ENCODE data around the gene COL23A1. TPM values are rescaled to one million over a fixed set of nuclear protein-coding genes. Genes with fewer than 3 reads are reported as not detected.

Gene COL23A1
- total RNA-seq, 1 donor from 2014 or later, result not detected

GRCh38 chr5:178458140-178458539 is 132.1 kb downstream of the COL23A1 start:
- Mint-ChIP-seq H3K9me3 (no peaks in the 10 kb centered on the region), H3K27me3 (ENCODE audit: low read depth) (no peaks in the 10 kb centered on the region), H3K4me1 (ENCODE audit: low read depth) (no peaks in the 10 kb centered on the region), H3K4me3 (ENCODE audit: low read depth) (no peak overlapping the region), H3K36me3 (ENCODE audit: low read depth) (no peaks in the 10 kb centered on the region), H3K27ac (no peak overlapping the region)
- no peak for DNase-seq (ENCODE audit: low spot score)
- intact Hi-C loops (cut with micrococcal nuclease), result no loop called here

- Mint-ChIP-seq H3K4me3 (ENCODE audit: low read depth) (no peak overlapping the region), H3K36me3 (ENCODE audit: low read depth) (no peaks in the 10 kb centered on the region), H3K9me3 (no peaks in the 10 kb centered on the region), H3K27me3 (ENCODE audit: low read depth) (no peaks in the 10 kb centered on the region), H3K27ac (no peak overlapping the region), H3K4me1 (ENCODE audit: low read depth) (no peaks in the 10 kb centered on the region)
- no peak for DNase-seq (ENCODE audit: low spot score)
- intact Hi-C loops (cut with micrococcal nuclease), result no loop called here
Measured at GRCh38 chr5:178457471-178457870, 132.7 kb downstream of the COL23A1 start.

GRCh38 chr5:178455480-178455835 is 134.7 kb downstream of the COL23A1 start:
- intact Hi-C loops (cut with micrococcal nuclease), result no loop called here
- no peak overlapping the region for H3K4me3 Mint-ChIP-seq (ENCODE audit: low read depth)
- no peak overlapping the region for H3K27ac Mint-ChIP-seq
- H3K36me3 Mint-ChIP-seq (ENCODE audit: low read depth), result no peaks in the 10 kb centered on the region
- DNase-seq (ENCODE audit: low spot score), result no peak
- no peaks in the 10 kb centered on the region for H3K9me3 Mint-ChIP-seq
- H3K27me3 Mint-ChIP-seq (ENCODE audit: low read depth), result no peaks in the 10 kb centered on the region
- no peaks in the 10 kb centered on the region for H3K4me1 Mint-ChIP-seq (ENCODE audit: low read depth)

- Mint-ChIP-seq H3K9me3 (no peaks in the 10 kb centered on the region), H3K27ac (no peak overlapping the region), H3K4me1 (ENCODE audit: low read depth) (no peaks in the 10 kb centered on the region), H3K36me3 (ENCODE audit: low read depth) (no peaks in the 10 kb centered on the region), H3K27me3 (ENCODE audit: low read depth) (no peaks in the 10 kb centered on the region), H3K4me3 (ENCODE audit: low read depth) (no peak overlapping the region)
- no peak for DNase-seq (ENCODE audit: low spot score)
- intact Hi-C loops (cut with micrococcal nuclease), result no loop called here
Measured at GRCh38 chr5:178454821-178455479, 135.2 kb downstream of the COL23A1 start.

GRCh38 chr5:178454303-178454702 is 135.9 kb downstream of the COL23A1 start:
- no peak for DNase-seq (ENCODE audit: low spot score)
- Mint-ChIP-seq H3K27ac (no peak overlapping the region), H3K9me3 (no peaks in the 10 kb centered on the region), H3K36me3 (ENCODE audit: low read depth) (no peaks in the 10 kb centered on the region), H3K4me3 (ENCODE audit: low read depth) (no peak overlapping the region), H3K27me3 (ENCODE audit: low read depth) (no peaks in the 10 kb centered on the region), H3K4me1 (ENCODE audit: low read depth) (no peaks in the 10 kb centered on the region)
- intact Hi-C loops (cut with micrococcal nuclease), result no loop called here

- H3K9me3 Mint-ChIP-seq, result no peaks in the 10 kb centered on the region
- DNase-seq (ENCODE audit: low spot score), result no peak
- intact Hi-C loops (cut with micrococcal nuclease), result no loop called here
- H3K36me3 Mint-ChIP-seq (ENCODE audit: low read depth), result no peaks in the 10 kb centered on the region
- H3K4me1 Mint-ChIP-seq (ENCODE audit: low read depth), result no peaks in the 10 kb centered on the region
- H3K27ac Mint-ChIP-seq, result no peak overlapping the region
- H3K27me3 Mint-ChIP-seq (ENCODE audit: low read depth), result no peaks in the 10 kb centered on the region
- no peak overlapping the region for H3K4me3 Mint-ChIP-seq (ENCODE audit: low read depth)
Measured at GRCh38 chr5:178453224-178453623, 137.0 kb downstream of the COL23A1 start.

GRCh38 chr5:178450121-178451028 is 139.8 kb downstream of the COL23A1 start:
- intact Hi-C loops (cut with micrococcal nuclease), result no loop called here
- DNase-seq (ENCODE audit: low spot score), result no peak
- H3K4me3 Mint-ChIP-seq (ENCODE audit: low read depth), result no peak overlapping the region
- no peaks in the 10 kb centered on the region for H3K27me3 Mint-ChIP-seq (ENCODE audit: low read depth)
- no peaks in the 10 kb centered on the region for H3K4me1 Mint-ChIP-seq (ENCODE audit: low read depth)
- H3K9me3 Mint-ChIP-seq, result no peaks in the 10 kb centered on the region
- no peak overlapping the region for H3K27ac Mint-ChIP-seq
- H3K36me3 Mint-ChIP-seq (ENCODE audit: low read depth), result no peaks in the 10 kb centered on the region

GRCh38 chr5:178449163-178450070 is 140.8 kb downstream of the COL23A1 start:
- no peak for DNase-seq (ENCODE audit: low spot score)
- H3K27me3 Mint-ChIP-seq (ENCODE audit: low read depth), result no peaks in the 10 kb centered on the region

GRCh38 chr5:178445534-178445933 is 144.7 kb downstream of the COL23A1 start:
- Mint-ChIP-seq H3K4me1 (ENCODE audit: low read depth) (no peaks in the 10 kb centered on the region), H3K4me3 (ENCODE audit: low read depth) (no peak overlapping the region), H3K9me3 (no peaks in the 10 kb centered on the region), H3K27me3 (ENCODE audit: low read depth) (no peaks in the 10 kb centered on the region), H3K36me3 (ENCODE audit: low read depth) (no peaks in the 10 kb centered on the region), H3K27ac (no peak overlapping the region)
- no peak for DNase-seq (ENCODE audit: low spot score)
- intact Hi-C loops (cut with micrococcal nuclease), result no loop called here

More at GRCh38 chr5:178449163-178450070, 140.8 kb downstream of the COL23A1 start:
- no peaks in the 10 kb centered on the region for H3K9me3 Mint-ChIP-seq
- H3K4me3 Mint-ChIP-seq (ENCODE audit: low read depth), result no peak overlapping the region
- H3K4me1 Mint-ChIP-seq (ENCODE audit: low read depth), result no peaks in the 10 kb centered on the region
- H3K27ac Mint-ChIP-seq, result no peak overlapping the region
- intact Hi-C loops (cut with micrococcal nuclease), result no loop called here
- H3K36me3 Mint-ChIP-seq (ENCODE audit: low read depth), result no peaks in the 10 kb centered on the region

GRCh38 chr5:178442405-178443257 is 147.6 kb downstream of the COL23A1 start:
- H3K9me3 Mint-ChIP-seq, result no peaks in the 10 kb centered on the region
- H3K4me1 Mint-ChIP-seq (ENCODE audit: low read depth), result no peaks in the 10 kb centered on the region
- H3K36me3 Mint-ChIP-seq (ENCODE audit: low read depth), result no peaks in the 10 kb centered on the region
- no peak for DNase-seq (ENCODE audit: low spot score)
- H3K4me3 Mint-ChIP-seq (ENCODE audit: low read depth), result no peak overlapping the region
- peaks cover 8% of the 10 kb centered on the region for H3K27me3 Mint-ChIP-seq (ENCODE audit: low read depth)
- intact Hi-C loops (cut with micrococcal nuclease), result no loop called here
- H3K27ac Mint-ChIP-seq, result no peak overlapping the region

- Mint-ChIP-seq H3K27me3 (ENCODE audit: low read depth) (peaks cover 8% of the 10 kb centered on the region), H3K4me1 (ENCODE audit: low read depth) (no peaks in the 10 kb centered on the region)
- DNase-seq (ENCODE audit: low spot score), result no peak
Measured at GRCh38 chr5:178441486-178442270, 148.5 kb downstream of the COL23A1 start.

More at GRCh38 chr5:178441486-178442270, 148.5 kb downstream of the COL23A1 start:
- H3K4me3 Mint-ChIP-seq (ENCODE audit: low read depth), result no peak overlapping the region
- H3K36me3 Mint-ChIP-seq (ENCODE audit: low read depth), result no peaks in the 10 kb centered on the region
- H3K27ac Mint-ChIP-seq, result no peak overlapping the region
- no peaks in the 10 kb centered on the region for H3K9me3 Mint-ChIP-seq
- intact Hi-C loops (cut with micrococcal nuclease), result no loop called here
